Measurements from ENCODE around the gene CNTNAP2. TPM values are rescaled to one million over a fixed set of nuclear protein-coding genes. Genes with fewer than 3 reads are reported as not detected.
"Not testable (repeated sequence)": the region's sequence is repeated elsewhere in the genome, so short reads cannot be mapped to it uniquely, and the experiment has no call there.

The CNTNAP2 gene
- total RNA-seq, 1 experiment from 2014 or later: 64.5 TPM

- Histone ChIP-seq H4K5ac (ENCODE audit: insufficient read length, low read depth, low read length) (no peak overlapping the region), H2BK120ac (ENCODE audit: low read depth, low read length, poor library complexity, severe bottlenecking) (no peak overlapping the region), H2BK12ac (ENCODE audit: insufficient read length, low read depth, low read length) (no peak overlapping the region), H3K56ac (ENCODE audit: insufficient read length, low read depth, low read length) (no peak overlapping the region), H3K4ac (ENCODE audit: low read depth, low read length) (no peak overlapping the region), H2BK5ac (ENCODE audit: insufficient read length, low read length) (no peak overlapping the region), H3K23ac (ENCODE audit: insufficient read length, low read depth, low read length) (no peak overlapping the region), H3K4me2 (ENCODE audit: insufficient read depth, insufficient read length, low read length) (no peak overlapping the region), H2AFZ (ENCODE audit: low read length) (no peak overlapping the region), H4K8ac (replicated peaks; ENCODE audit: insufficient read length, low read depth, low read length) (no peak overlapping the region), H4K20me1 (ENCODE audit: control insufficient read depth, insufficient read depth, insufficient read length) (no peaks in the 10 kb centered on the region), H3K9ac (ENCODE audit: extremely low read depth, insufficient read length, low read length) (no peak overlapping the region), H2BK15ac (ENCODE audit: low read depth, low read length) (no peak overlapping the region), H3K18ac (ENCODE audit: insufficient read length, low read depth, low read length) (no peak overlapping the region), H3K27me3 (ENCODE audit: insufficient read depth, low read length) (no peaks in the 10 kb centered on the region), H3K79me1 (ENCODE audit: insufficient read depth, low read depth, low read length, poor library complexity, severe bottlenecking) (no peaks in the 10 kb centered on the region), H2BK20ac (ENCODE audit: low read depth, low read length, poor library complexity, severe bottlenecking) (no peak overlapping the region), H3K27ac (ENCODE audit: insufficient read length, low read depth, low read length) (no peak overlapping the region), H3K9me3 (ENCODE audit: control insufficient read depth, low read depth, low read length) (no peaks in the 10 kb centered on the region), H3K4me1 (ENCODE audit: insufficient read depth, low read length) (no peaks in the 10 kb centered on the region), H2AK5ac (ENCODE audit: insufficient read length, low read length) (no peak overlapping the region), H4K91ac (ENCODE audit: insufficient read length, low read depth, low read length) (no peak overlapping the region), H3K14ac (ENCODE audit: insufficient read depth, low read length) (no peak overlapping the region), H3T11ph (ENCODE audit: low read length) (no peak overlapping the region), H3K23me2 (ENCODE audit: insufficient read length, low read depth, low read length, poor library complexity, severe bottlenecking) (no peaks in the 10 kb centered on the region), H3K79me2 (ENCODE audit: insufficient read depth, low read length) (no peaks in the 10 kb centered on the region)
- H3K4me3 Mint-ChIP-seq: no peak overlapping the region
- H3K27ac Mint-ChIP-seq: 0 out of 7 replicates have a peak overlapping the region, but pooled peaks of 1 of the 3 experiments have one; percentile 36
- DNase-seq: no peak
- no CpG with 5 or more reads among the region's 8 CpGs for WGBS (ENCODE audit: extremely low coverage, insufficient read length, low lambda C conversion rate)
- H3K9me3 Mint-ChIP-seq: peaks cover 0 to 5% of the 10 kb centered on the region in 2 experiments; a peak in 3 of 5 replicates
- no peaks in the 10 kb centered on the region for H3K27me3 Mint-ChIP-seq (ENCODE audit: low read depth)
- H3K4me1 Mint-ChIP-seq: peaks cover 7 to 9% of the 10 kb centered on the region in 2 experiments; a peak in 3 of 4 replicates
- no peak for TF ChIP-seq CTCF (conservative IDR thresholded peaks at IDR 0.05)
- H3K36me3 Mint-ChIP-seq (ENCODE audit: insufficient read depth in 1 of 3, low read depth in 3 of 3): peaks cover 2 to 9% (median 7%) of the 10 kb centered on the region in 3 experiments; a peak in 5 of 7 replicates
Observed at GRCh38 chr7:146902728-146903127, 786.1 kb downstream of the CNTNAP2 start.

GRCh38 chr7:146905746-146906145, 789.1 kb downstream of the CNTNAP2 start:
- not testable (repeated sequence) for H3K4me1 ChIP-seq (ENCODE audit: insufficient read depth, low read length); H2AK5ac ChIP-seq (ENCODE audit: insufficient read length, low read length); H3K9me3 Mint-ChIP-seq; H3K79me2 ChIP-seq (ENCODE audit: insufficient read depth, low read length); H4K20me1 ChIP-seq (ENCODE audit: control insufficient read depth, insufficient read depth, insufficient read length); H3K9me3 ChIP-seq (ENCODE audit: control insufficient read depth, low read depth, low read length); H2BK20ac ChIP-seq (ENCODE audit: low read depth, low read length, poor library complexity, severe bottlenecking); H3K4me2 ChIP-seq (ENCODE audit: insufficient read depth, insufficient read length, low read length); H3K4me1 Mint-ChIP-seq; DNase-seq; H2BK12ac ChIP-seq (ENCODE audit: insufficient read length, low read depth, low read length); H2BK5ac ChIP-seq (ENCODE audit: insufficient read length, low read length); H4K5ac ChIP-seq (ENCODE audit: insufficient read length, low read depth, low read length); H2BK15ac ChIP-seq (ENCODE audit: low read depth, low read length); H3K27ac ChIP-seq (ENCODE audit: insufficient read length, low read depth, low read length); H3K4ac ChIP-seq (ENCODE audit: low read depth, low read length); H3K9ac ChIP-seq (ENCODE audit: extremely low read depth, insufficient read length, low read length); H3K27me3 Mint-ChIP-seq (ENCODE audit: low read depth); H2BK120ac ChIP-seq (ENCODE audit: low read depth, low read length, poor library complexity, severe bottlenecking); H3K23me2 ChIP-seq (ENCODE audit: insufficient read length, low read depth, low read length, poor library complexity, severe bottlenecking); H3K27me3 ChIP-seq (ENCODE audit: insufficient read depth, low read length); H4K91ac ChIP-seq (ENCODE audit: insufficient read length, low read depth, low read length); H3K23ac ChIP-seq (ENCODE audit: insufficient read length, low read depth, low read length); H3T11ph ChIP-seq (ENCODE audit: low read length); H3K79me1 ChIP-seq (ENCODE audit: insufficient read depth, low read depth, low read length, poor library complexity, severe bottlenecking); H3K14ac ChIP-seq (ENCODE audit: insufficient read depth, low read length); H3K36me3 Mint-ChIP-seq (ENCODE audit: insufficient read depth in 1 of 3, low read depth in 3 of 3); H3K56ac ChIP-seq (ENCODE audit: insufficient read length, low read depth, low read length)
- Mint-ChIP-seq H3K4me3 (peak overlapping the region in 1 of 2 experiments; percentile 51; a peak in 2 of 5 replicates), H3K27ac (0 out of 7 replicates have a peak overlapping the region, but pooled peaks of 1 of the 3 experiments have one; percentile 65)
- no CpG with 5 or more reads among the region's 24 CpGs for WGBS (ENCODE audit: extremely low coverage, insufficient read length, low lambda C conversion rate)
- H3K18ac ChIP-seq (ENCODE audit: insufficient read length, low read depth, low read length): peak overlapping the region; percentile 57
- H2AFZ ChIP-seq (ENCODE audit: low read length): peak overlapping the region; percentile 67
- peak overlapping the region; percentile 67 for H4K8ac ChIP-seq (replicated peaks; ENCODE audit: insufficient read length, low read depth, low read length)
